ENCODE data around the gene ZNF555. TPM values are rescaled to one million over a fixed set of nuclear protein-coding genes. Genes with fewer than 3 reads are reported as not detected.
A peak's percentile ranks its signal among the peaks of the same experiment; 100 is the strongest.

ZNF555 gene
- total and polyA plus RNA-seq, 2 of the 13 experiments (the other 11 are each of a cell fraction or from before 2014, with no cell fraction given) = 5.0 to 8.0 TPM

DNA sequence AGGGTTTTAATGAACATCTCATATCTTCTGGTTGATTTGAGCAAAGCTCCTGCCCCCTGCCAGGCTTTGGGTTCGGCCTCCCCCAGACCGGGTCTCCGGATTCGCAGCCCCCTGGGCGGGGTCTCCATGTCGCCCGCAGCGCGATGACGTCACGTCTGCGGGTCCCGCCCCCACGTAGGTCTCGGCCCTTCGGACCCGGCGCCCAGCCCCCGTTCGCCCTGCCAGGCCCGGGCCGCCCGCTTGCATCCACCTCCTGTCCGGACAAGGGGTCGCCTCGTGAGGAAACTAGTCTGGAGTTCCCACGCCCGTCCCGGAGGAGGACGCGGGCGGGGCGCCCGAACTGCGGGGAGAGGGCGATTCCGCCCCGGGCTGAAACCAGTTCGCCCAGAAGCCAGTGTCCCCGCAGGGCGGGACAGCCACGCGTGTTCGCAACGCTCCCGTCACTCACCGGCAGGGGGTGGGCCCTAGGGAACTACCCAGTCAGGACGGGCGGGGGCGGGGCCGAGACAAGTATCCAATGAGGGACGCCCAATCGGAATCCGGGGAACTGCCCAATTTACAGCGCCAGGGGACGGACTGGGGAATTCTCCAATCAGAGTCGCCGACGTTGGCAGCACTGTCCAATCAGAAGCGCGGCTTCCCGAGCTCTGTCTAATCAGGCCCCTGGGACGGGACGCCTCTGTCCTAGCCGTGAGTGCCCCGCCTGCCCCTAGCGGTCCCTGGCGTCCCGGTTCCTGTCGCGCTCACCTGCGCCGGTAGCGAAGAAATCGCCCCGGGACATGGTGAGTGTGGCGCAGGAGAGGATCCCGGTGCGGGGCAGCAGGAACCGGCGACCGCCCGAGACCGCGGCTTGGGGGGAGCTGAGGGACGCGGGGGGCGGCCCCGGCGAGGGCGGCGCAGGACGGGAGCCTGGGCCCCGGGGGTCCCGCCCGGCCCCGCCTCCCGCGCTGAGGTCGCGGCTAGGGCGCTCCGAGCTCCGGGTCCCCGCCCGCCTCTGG lies at the start of gene ZNF555 (continued):
- TF ChIP-seq ZNF230 (CRISPR knock-in tag; IDR thresholded peaks at IDR 0.05) (peak; percentile 71; the same call in 1 of the 2 replicates), KDM3A (CRISPR knock-in tag; IDR thresholded peaks at IDR 0.05; ENCODE audit: low read depth) (0 out of 2 replicates have a peak, but pooled peaks have one; percentile 61), ZNF644 (CRISPR knock-in tag; IDR thresholded peaks at IDR 0.05; ENCODE audit: low read depth) (no peak), ZNF225 (CRISPR knock-in tag; IDR thresholded peaks at IDR 0.05) (no peak), HDAC1 (CRISPR knock-in tag; IDR thresholded peaks at IDR 0.05) (peak; percentile 98), GFI1 (CRISPR knock-in tag; IDR thresholded peaks at IDR 0.05; ENCODE audit: borderline replicate concordance) (no peak), ZNF703 (CRISPR knock-in tag; IDR thresholded peaks at IDR 0.05; ENCODE audit: borderline replicate concordance) (no peak), ESRRA (CRISPR knock-in tag; IDR thresholded peaks at IDR 0.05; ENCODE audit: low read depth) (peak; percentile 23; the same call in 1 of the 2 replicates), ERF (CRISPR knock-in tag; IDR thresholded peaks at IDR 0.05) (peak; percentile 74), ZNF670 (CRISPR knock-in tag; IDR thresholded peaks at IDR 0.05; ENCODE audit: borderline replicate concordance) (peak; percentile 32; the same call in 1 of the 2 replicates), EED (CRISPR knock-in tag; IDR thresholded peaks at IDR 0.05) (peak; percentile 56; the same call in 1 of the 2 replicates), MEF2D (CRISPR knock-in tag; IDR thresholded peaks at IDR 0.05) (peak; percentile 85), SSRP1 (CRISPR knock-in tag; IDR thresholded peaks at IDR 0.05) (peak; percentile 99), RFXANK (CRISPR knock-in tag; IDR thresholded peaks at IDR 0.05) (no peak)
- TF ChIP-seq, protein P1, sequence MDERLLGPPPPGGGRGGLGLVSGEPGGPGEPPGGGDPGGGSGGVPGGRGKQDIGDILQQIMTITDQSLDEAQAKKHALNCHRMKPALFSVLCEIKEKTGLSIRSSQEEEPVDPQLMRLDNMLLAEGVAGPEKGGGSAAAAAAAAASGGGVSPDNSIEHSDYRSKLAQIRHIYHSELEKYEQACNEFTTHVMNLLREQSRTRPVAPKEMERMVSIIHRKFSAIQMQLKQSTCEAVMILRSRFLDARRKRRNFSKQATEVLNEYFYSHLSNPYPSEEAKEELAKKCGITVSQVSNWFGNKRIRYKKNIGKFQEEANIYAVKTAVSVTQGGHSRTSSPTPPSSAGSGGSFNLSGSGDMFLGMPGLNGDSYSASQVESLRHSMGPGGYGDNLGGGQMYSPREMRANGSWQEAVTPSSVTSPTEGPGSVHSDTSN (CRISPR knock-in tag; IDR thresholded peaks at IDR 0.05) = peak; percentile 92
- TF ChIP-seq, protein P2, sequence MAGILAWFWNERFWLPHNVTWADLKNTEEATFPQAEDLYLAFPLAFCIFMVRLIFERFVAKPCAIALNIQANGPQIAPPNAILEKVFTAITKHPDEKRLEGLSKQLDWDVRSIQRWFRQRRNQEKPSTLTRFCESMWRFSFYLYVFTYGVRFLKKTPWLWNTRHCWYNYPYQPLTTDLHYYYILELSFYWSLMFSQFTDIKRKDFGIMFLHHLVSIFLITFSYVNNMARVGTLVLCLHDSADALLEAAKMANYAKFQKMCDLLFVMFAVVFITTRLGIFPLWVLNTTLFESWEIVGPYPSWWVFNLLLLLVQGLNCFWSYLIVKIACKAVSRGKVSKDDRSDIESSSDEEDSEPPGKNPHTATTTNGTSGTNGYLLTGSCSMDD (CRISPR knock-in tag; IDR thresholded peaks at IDR 0.05) = no peak
- TF ChIP-seq, protein P3, sequence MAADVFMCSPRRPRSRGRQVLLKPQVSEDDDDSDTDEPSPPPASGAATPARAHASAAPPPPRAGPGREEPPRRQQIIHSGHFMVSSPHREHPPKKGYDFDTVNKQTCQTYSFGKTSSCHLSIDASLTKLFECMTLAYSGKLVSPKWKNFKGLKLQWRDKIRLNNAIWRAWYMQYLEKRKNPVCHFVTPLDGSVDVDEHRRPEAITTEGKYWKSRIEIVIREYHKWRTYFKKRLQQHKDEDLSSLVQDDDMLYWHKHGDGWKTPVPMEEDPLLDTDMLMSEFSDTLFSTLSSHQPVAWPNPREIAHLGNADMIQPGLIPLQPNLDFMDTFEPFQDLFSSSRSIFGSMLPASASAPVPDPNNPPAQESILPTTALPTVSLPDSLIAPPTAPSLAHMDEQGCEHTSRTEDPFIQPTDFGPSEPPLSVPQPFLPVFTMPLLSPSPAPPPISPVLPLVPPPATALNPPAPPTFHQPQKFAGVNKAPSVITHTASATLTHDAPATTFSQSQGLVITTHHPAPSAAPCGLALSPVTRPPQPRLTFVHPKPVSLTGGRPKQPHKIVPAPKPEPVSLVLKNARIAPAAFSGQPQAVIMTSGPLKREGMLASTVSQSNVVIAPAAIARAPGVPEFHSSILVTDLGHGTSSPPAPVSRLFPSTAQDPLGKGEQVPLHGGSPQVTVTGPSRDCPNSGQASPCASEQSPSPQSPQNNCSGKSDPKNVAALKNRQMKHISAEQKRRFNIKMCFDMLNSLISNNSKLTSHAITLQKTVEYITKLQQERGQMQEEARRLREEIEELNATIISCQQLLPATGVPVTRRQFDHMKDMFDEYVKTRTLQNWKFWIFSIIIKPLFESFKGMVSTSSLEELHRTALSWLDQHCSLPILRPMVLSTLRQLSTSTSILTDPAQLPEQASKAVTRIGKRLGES (CRISPR knock-in tag; IDR thresholded peaks at IDR 0.05; ENCODE audit: borderline replicate concordance) = no peak
- TF ChIP-seq, protein P4, sequence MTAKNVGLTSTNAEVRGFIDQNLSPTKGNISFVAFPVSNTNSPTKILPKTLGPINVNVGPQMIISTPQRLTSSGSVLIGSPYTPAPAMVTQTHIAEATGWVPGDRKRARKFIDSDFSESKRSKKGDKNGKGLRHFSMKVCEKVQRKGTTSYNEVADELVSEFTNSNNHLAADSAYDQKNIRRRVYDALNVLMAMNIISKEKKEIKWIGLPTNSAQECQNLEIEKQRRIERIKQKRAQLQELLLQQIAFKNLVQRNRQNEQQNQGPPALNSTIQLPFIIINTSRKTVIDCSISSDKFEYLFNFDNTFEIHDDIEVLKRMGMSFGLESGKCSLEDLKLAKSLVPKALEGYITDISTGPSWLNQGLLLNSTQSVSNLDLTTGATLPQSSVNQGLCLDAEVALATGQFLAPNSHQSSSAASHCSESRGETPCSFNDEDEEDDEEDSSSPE (CRISPR knock-in tag; IDR thresholded peaks at IDR 0.05) = no peak; the same call in 1 of the 2 replicates
- TF ChIP-seq, protein P5, sequence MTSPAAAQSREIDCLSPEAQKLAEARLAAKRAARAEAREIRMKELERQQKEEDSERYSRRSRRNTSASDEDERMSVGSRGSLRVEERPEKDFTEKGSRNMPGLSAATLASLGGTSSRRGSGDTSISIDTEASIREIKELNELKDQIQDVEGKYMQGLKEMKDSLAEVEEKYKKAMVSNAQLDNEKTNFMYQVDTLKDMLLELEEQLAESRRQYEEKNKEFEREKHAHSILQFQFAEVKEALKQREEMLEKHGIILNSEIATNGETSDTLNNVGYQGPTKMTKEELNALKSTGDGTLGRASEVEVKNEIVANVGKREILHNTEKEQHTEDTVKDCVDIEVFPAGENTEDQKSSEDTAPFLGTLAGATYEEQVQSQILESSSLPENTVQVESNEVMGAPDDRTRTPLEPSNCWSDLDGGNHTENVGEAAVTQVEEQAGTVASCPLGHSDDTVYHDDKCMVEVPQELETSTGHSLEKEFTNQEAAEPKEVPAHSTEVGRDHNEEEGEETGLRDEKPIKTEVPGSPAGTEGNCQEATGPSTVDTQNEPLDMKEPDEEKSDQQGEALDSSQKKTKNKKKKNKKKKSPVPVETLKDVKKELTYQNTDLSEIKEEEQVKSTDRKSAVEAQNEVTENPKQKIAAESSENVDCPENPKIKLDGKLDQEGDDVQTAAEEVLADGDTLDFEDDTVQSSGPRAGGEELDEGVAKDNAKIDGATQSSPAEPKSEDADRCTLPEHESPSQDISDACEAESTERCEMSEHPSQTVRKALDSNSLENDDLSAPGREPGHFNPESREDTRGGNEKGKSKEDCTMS (CRISPR knock-in tag; conservative IDR thresholded peaks at IDR 0.05) = no peak
